ENCODE results near the gene LAMA2.
"Not testable (repeated sequence)": the region's sequence is repeated elsewhere in the genome, so short reads cannot be mapped to it uniquely, and the experiment has no call there.

Gene LAMA2

GRCh38 chr6:129008591-129008990 lies 125.7 kb downstream of the LAMA2 start:
- no peak for DNase-seq

- DNase-seq: no peak
Observed at GRCh38 chr6:129009851-129010250, 126.9 kb downstream of the LAMA2 start.

- no peak for DNase-seq
Observed at GRCh38 chr6:129014302-129014701, 131.4 kb downstream of the LAMA2 start.

GRCh38 chr6:129015721-129016120 lies 132.8 kb downstream of the LAMA2 start:
- DNase-seq: no peak

GRCh38 chr6:129016844-129017243 lies 133.9 kb downstream of the LAMA2 start:
- DNase-seq: no peak

- no peak for DNase-seq
Observed at GRCh38 chr6:129022011-129022553, 139.1 kb downstream of the LAMA2 start.

- no peak for DNase-seq
Observed at GRCh38 chr6:129026601-129027000, 143.7 kb downstream of the LAMA2 start.

GRCh38 chr6:129029778-129030177 lies 146.8 kb downstream of the LAMA2 start:
- no peak for DNase-seq

- no peak for DNase-seq
Observed at GRCh38 chr6:129030215-129030614, 147.3 kb downstream of the LAMA2 start.

- DNase-seq: no peak
Observed at GRCh38 chr6:129031051-129031599, 148.2 kb downstream of the LAMA2 start.

GRCh38 chr6:129032602-129033001 lies 149.7 kb downstream of the LAMA2 start:
- no peak for DNase-seq

- no peak for DNase-seq
Observed at GRCh38 chr6:129033180-129033579, 150.2 kb downstream of the LAMA2 start.

GRCh38 chr6:129033581-129033980 lies 150.6 kb downstream of the LAMA2 start:
- no peak for DNase-seq

GRCh38 chr6:129041563-129041962 lies 158.6 kb downstream of the LAMA2 start:
- DNase-seq: no peak

- DNase-seq: no peak
Observed at GRCh38 chr6:129046526-129046925, 163.6 kb downstream of the LAMA2 start.

- DNase-seq: no peak
Observed at GRCh38 chr6:129047834-129048233, 164.9 kb downstream of the LAMA2 start.

- no peak for DNase-seq
Observed at GRCh38 chr6:129050086-129050485, 167.1 kb downstream of the LAMA2 start.

- DNase-seq: not testable (repeated sequence)
Observed at GRCh38 chr6:129053143-129053542, 170.2 kb downstream of the LAMA2 start.

GRCh38 chr6:129055796-129056195 lies 172.9 kb downstream of the LAMA2 start:
- DNase-seq: no peak

- DNase-seq: no peak
Observed at GRCh38 chr6:129059650-129060049, 176.7 kb downstream of the LAMA2 start.

GRCh38 chr6:129069006-129069405 lies 186.1 kb downstream of the LAMA2 start:
- no peak for DNase-seq

GRCh38 chr6:129073051-129073450 lies 190.1 kb downstream of the LAMA2 start:
- no peak for DNase-seq

GRCh38 chr6:129073691-129074395 lies 190.9 kb downstream of the LAMA2 start:
- DNase-seq: no peak

- no peak for DNase-seq
Observed at GRCh38 chr6:129084406-129084805, 201.5 kb downstream of the LAMA2 start.

- DNase-seq: not testable (repeated sequence)
Observed at GRCh38 chr6:129088481-129088880, 205.5 kb downstream of the LAMA2 start.
